PC-3 (cell line): ENCODE data around the gene TCAP. TPM values are rescaled to one million over a fixed set of nuclear protein-coding genes. Genes with fewer than 3 reads are reported as not detected.

Experiments used
- ATAC-seq: fragments of 200-7000 bp; cut with Tn5 transposase; 2 replicates; pipeline ENCODE4 v1.9.1; 2020; ENCODE audit warnings: mild to moderate bottlenecking, moderate library complexity
- BruUV-seq: library from RNA; stranded (reverse); fragments of 400-500 nt; replicated peaks from 2 replicates; lab custom pipeline; 2021; lab: Mats Ljungman, UMichigan
- CTCF ChIA-PET: fragments of 300-600 bp; sonication (Branson Sonifier 250); formaldehyde crosslinking; loops from one replicate; lab custom pipeline; 2022; ENCODE audit warnings: antibody characterized with exemption; lab: Charles Lee
- POLR2A ChIA-PET: fragments of 300-600 bp; sonication (Branson Sonifier 250); formaldehyde crosslinking; loops from one replicate; lab custom pipeline; 2022; ENCODE audit warnings: antibody characterized with exemption; ENCODE audit not compliant: unreplicated experiment; lab: Charles Lee
- DNase-seq: peaks from one replicate; pipeline ENCODE4 v3.0.0-alpha.2; 2015
- H2AFZ ChIP-seq: fragments of 300-600 bp; sonication (generic); 2 replicates; pipeline ENCODE4 v1.6.0; 2016; ENCODE audit warnings: antibody characterized with exemption, low read length
- H3F3A ChIP-seq: fragments of 300-600 bp; sonication (generic); one replicate; pipeline ENCODE4 v1.6.0; 2017; ENCODE audit warnings: antibody characterized with exemption, low read length, control low read depth, mild to moderate bottlenecking; ENCODE audit not compliant: unreplicated experiment
- H3K27ac ChIP-seq: fragments of 300-600 bp; sonication (generic); 2 replicates; pipeline ENCODE4 v1.5.1; 2016; ENCODE audit warnings: mild to moderate bottlenecking, low read length
- H3K27me3 ChIP-seq: fragments of 300-600 bp; sonication (generic); 2 replicates; pipeline ENCODE4 v1.6.1; 2016; ENCODE audit warnings: low read length, mixed read lengths
- H3K36me3 ChIP-seq: fragments of 300-600 bp; sonication (generic); 2 replicates; pipeline ENCODE4 v1.6.1; 2016; ENCODE audit warnings: low read depth, mixed run types, low read length, mixed read lengths
- H3K4me1 ChIP-seq: fragments of 300-600 bp; sonication (generic); 2 replicates; pipeline ENCODE4 v1.5.1; 2016; ENCODE audit warnings: low read length; ENCODE audit not compliant: insufficient read depth
- H3K4me2 ChIP-seq: fragments of 300-600 bp; sonication (generic); 2 replicates; pipeline ENCODE4 v1.6.0; 2016; ENCODE audit warnings: low read length
- H3K4me3 ChIP-seq: fragments of 300-600 bp; sonication (generic); 2 replicates; pipeline ENCODE4 v1.5.1; 2016; ENCODE audit warnings: mild to moderate bottlenecking, low read length, mixed read lengths
- H3K79me2 ChIP-seq: fragments of 300-600 bp; sonication (generic); 2 replicates; pipeline ENCODE4 v1.6.1; 2017; ENCODE audit warnings: low read length, mixed read lengths
- H3K9ac ChIP-seq: fragments of 300-600 bp; sonication (generic); 2 replicates; pipeline ENCODE4 v1.6.0; 2016; ENCODE audit warnings: mild to moderate bottlenecking, low read length
- H3K9me2 ChIP-seq: fragments of 300-600 bp; sonication (generic); replicated peaks from 2 replicates; pipeline ENCODE4 v1.6.1; 2016; ENCODE audit warnings: mixed run types, low read length, mixed read lengths
- H3K9me3 ChIP-seq: fragments of 300-600 bp; sonication (generic); 2 replicates; pipeline ENCODE4 v1.6.1; 2016; ENCODE audit warnings: low read length, mixed read lengths
- H4K20me1 ChIP-seq: fragments of 300-600 bp; sonication (generic); 2 replicates; pipeline ENCODE4 v1.6.1; 2016; ENCODE audit warnings: low read length, mixed read lengths
- EZH2 ChIP-seq: fragments of 300-600 bp; sonication (generic); IDR thresholded peaks from one replicate; pipeline ENCODE4 v1.6.1; 2017; ENCODE audit warnings: antibody characterized with exemption, mild to moderate bottlenecking, low read length; ENCODE audit not compliant: unreplicated experiment
- EZH2phosphoT487 ChIP-seq: fragments of 300-600 bp; sonication (generic); IDR thresholded peaks from 2 replicates; pipeline ENCODE4 v1.6.1; 2018; ENCODE audit warnings: mild to moderate bottlenecking, antibody characterized with exemption, low read length, borderline replicate concordance
- intact Hi-C: fragments of 100-400 bp; cut with micrococcal nuclease; formaldehyde crosslinking; loops from 2 replicates; pipeline ENCODE4 v1.9.0; 2023
- total RNA-seq: library from RNA; depleted of rRNA; stranded (reverse); fragments of >200 nt; gene quantifications from 2 replicates; pipeline ENCODE4 v1.2.3, GENCODE V29; 2014
- TF ChIP-seq, protein P1 (sequence below): fragments of 300-600 bp; sonication (generic); conservative IDR thresholded peaks from 2 replicates; pipeline ENCODE4 v1.5.1; 2017; ENCODE audit warnings: antibody characterized with exemption, low read depth, mild to moderate bottlenecking, low read length

Gene TCAP
- total RNA-seq, 1 experiment from 2014 or later = 0.51 TPM

- intact Hi-C loops = no loop called here
- no TSS peak for BruUV-seq
- Histone ChIP-seq H3F3A (no peaks in the 10 kb centered on the region), H3K4me1 (peaks cover 18% of the 10 kb centered on the region), H3K4me3 (no peak overlapping the region), H3K36me3 (no peaks in the 10 kb centered on the region), H3K9ac (no peak overlapping the region), H3K27me3 (peaks cover 13% of the 10 kb centered on the region), H3K9me2 (no peaks in the 10 kb centered on the region), H3K4me2 (no peak overlapping the region), H3K9me3 (no peaks in the 10 kb centered on the region), H3K79me2 (no peaks in the 10 kb centered on the region), H2AFZ (no peak overlapping the region), H3K27ac (no peak overlapping the region), H4K20me1 (no peaks in the 10 kb centered on the region)
- ChIA-PET POLR2A (no interaction called here), CTCF (interaction anchor here (0.6 kb wide), 1 partner anchor 26 kb away, joined by 5 read pairs; no protein-coding TSS in a partner anchor)
- TF ChIP-seq EZH2phosphoT487 (no peak), EZH2 (no peak)
- TF ChIP-seq, protein P1, sequence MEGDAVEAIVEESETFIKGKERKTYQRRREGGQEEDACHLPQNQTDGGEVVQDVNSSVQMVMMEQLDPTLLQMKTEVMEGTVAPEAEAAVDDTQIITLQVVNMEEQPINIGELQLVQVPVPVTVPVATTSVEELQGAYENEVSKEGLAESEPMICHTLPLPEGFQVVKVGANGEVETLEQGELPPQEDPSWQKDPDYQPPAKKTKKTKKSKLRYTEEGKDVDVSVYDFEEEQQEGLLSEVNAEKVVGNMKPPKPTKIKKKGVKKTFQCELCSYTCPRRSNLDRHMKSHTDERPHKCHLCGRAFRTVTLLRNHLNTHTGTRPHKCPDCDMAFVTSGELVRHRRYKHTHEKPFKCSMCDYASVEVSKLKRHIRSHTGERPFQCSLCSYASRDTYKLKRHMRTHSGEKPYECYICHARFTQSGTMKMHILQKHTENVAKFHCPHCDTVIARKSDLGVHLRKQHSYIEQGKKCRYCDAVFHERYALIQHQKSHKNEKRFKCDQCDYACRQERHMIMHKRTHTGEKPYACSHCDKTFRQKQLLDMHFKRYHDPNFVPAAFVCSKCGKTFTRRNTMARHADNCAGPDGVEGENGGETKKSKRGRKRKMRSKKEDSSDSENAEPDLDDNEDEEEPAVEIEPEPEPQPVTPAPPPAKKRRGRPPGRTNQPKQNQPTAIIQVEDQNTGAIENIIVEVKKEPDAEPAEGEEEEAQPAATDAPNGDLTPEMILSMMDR = no peak
- DNase-seq (no peak), ATAC-seq (no peak)
These were observed 37.2 kb upstream of the TCAP start for GRCh38 chr17:39627712-39628516.

GRCh38 chr17:39628655-39629493 lies 36.3 kb upstream of the TCAP start:
- Histone ChIP-seq H3K4me3 (no peak overlapping the region), H3K9me3 (no peaks in the 10 kb centered on the region), H3K4me1 (peaks cover 18% of the 10 kb centered on the region), H3K9ac (no peak overlapping the region), H3K4me2 (no peak overlapping the region), H3K27me3 (peaks cover 13% of the 10 kb centered on the region), H3K79me2 (no peaks in the 10 kb centered on the region), H3K36me3 (no peaks in the 10 kb centered on the region), H3K9me2 (no peaks in the 10 kb centered on the region), H3K27ac (no peak overlapping the region), H4K20me1 (no peaks in the 10 kb centered on the region), H3F3A (no peaks in the 10 kb centered on the region), H2AFZ (no peak overlapping the region)
- intact Hi-C loops = no loop called here
- no peak for DNase-seq
- ChIA-PET POLR2A (no interaction called here), CTCF (no interaction called here)
- BruUV-seq = TSS peak; percentile 11
- ATAC-seq = no peak
- TF ChIP-seq EZH2phosphoT487 (no peak), EZH2 (no peak)
- TF ChIP-seq, protein P1 = no peak

DNA sequence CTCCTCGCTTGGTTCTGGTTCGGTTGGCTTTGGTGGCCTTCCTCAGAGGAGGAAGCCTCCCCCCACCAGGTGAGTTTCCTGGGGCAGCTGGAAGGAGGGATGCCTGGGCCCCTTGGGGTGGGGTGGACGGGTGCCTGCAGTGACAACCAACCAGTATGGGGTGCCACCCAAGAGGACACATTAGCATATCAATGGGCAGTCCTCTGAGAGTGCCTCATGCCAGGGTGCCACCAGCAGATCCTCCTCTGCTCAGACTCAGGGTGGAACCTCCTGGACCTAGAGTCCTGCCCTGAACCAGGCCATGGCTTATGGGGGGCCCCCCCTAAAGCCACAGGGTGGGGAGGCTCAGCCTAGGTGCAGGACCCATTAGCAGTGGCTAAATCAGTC lies 35.7 kb upstream of the TCAP start:
- Histone ChIP-seq H3K27ac (no peak overlapping the region), H3K27me3 (peaks cover 13% of the 10 kb centered on the region), H3K4me2 (no peak overlapping the region), H3K79me2 (no peaks in the 10 kb centered on the region), H3K9ac (no peak overlapping the region), H3K4me1 (peaks cover 18% of the 10 kb centered on the region), H3K36me3 (no peaks in the 10 kb centered on the region), H2AFZ (no peak overlapping the region), H3K4me3 (no peak overlapping the region), H3F3A (no peaks in the 10 kb centered on the region), H4K20me1 (no peaks in the 10 kb centered on the region), H3K9me2 (no peaks in the 10 kb centered on the region), H3K9me3 (no peaks in the 10 kb centered on the region)
- intact Hi-C loops = no loop called here
- CTCF ChIA-PET = no interaction called here
- DNase-seq (no peak), ATAC-seq (no peak)
- POLR2A ChIA-PET = no interaction called here
- BruUV-seq = no TSS peak
- TF ChIP-seq, protein P1 = no peak
- TF ChIP-seq EZH2phosphoT487 (no peak), EZH2 (no peak)
